Progenitor cell of endocrine pancreas (in vitro differentiated cells): ENCODE data around the gene AKR1C2. TPM values are rescaled to one million over a fixed set of nuclear protein-coding genes. Genes with fewer than 3 reads are reported as not detected.
A peak's percentile ranks its signal among the peaks of the same experiment; 100 is the strongest.
"Not testable (repeated sequence)": the region's sequence is repeated elsewhere in the genome, so short reads cannot be mapped to it uniquely, and the experiment has no call there.

ENCODE experiments used
- DNase-seq: peaks from one replicate; pipeline ENCODE4 v3.0.0; 2021; ENCODE audit warnings: low spot score; ENCODE audit not compliant: unreplicated experiment
- H3K27ac Mint-ChIP-seq: 2 replicates; pipeline ENCODE4 v1.8.0; 2021; ENCODE audit warnings: mild to moderate bottlenecking, moderate library complexity, mixed read lengths
- H3K27me3 Mint-ChIP-seq: 2 replicates; pipeline ENCODE4 v1.8.0; 2021; ENCODE audit warnings: mixed read lengths
- H3K36me3 Mint-ChIP-seq: 2 replicates; pipeline ENCODE4 v1.8.0; 2022; ENCODE audit warnings: mixed read lengths; ENCODE audit not compliant: insufficient read depth
- H3K4me1 Mint-ChIP-seq: 2 replicates; pipeline ENCODE4 v1.8.0; 2021; ENCODE audit warnings: low read depth, mixed read lengths
- H3K4me3 Mint-ChIP-seq: 2 replicates; pipeline ENCODE4 v1.8.0; 2021; ENCODE audit warnings: low read depth, mild to moderate bottlenecking, moderate library complexity, mixed read lengths
- H3K9me3 Mint-ChIP-seq: 2 replicates; pipeline ENCODE4 v1.8.0; 2021; ENCODE audit warnings: low read depth, mixed read lengths
- total RNA-seq: library from RNA; stranded (reverse); gene quantifications from 2 replicates; pipeline ENCODE4 v1.2.1, GENCODE V29; 2021
- TF ChIP-seq, protein P1 (sequence below): fragments of 200-600 bp; sonication (generic); IDR thresholded peaks from one replicate; pipeline ENCODE4 v1.5.0; 2021; ENCODE audit warnings: antibody characterized with exemption, mild to moderate bottlenecking; ENCODE audit not compliant: unreplicated experiment

The AKR1C2 gene
- total RNA-seq, 1 donor from 2014 or later, result 7.2 TPM

DNA sequence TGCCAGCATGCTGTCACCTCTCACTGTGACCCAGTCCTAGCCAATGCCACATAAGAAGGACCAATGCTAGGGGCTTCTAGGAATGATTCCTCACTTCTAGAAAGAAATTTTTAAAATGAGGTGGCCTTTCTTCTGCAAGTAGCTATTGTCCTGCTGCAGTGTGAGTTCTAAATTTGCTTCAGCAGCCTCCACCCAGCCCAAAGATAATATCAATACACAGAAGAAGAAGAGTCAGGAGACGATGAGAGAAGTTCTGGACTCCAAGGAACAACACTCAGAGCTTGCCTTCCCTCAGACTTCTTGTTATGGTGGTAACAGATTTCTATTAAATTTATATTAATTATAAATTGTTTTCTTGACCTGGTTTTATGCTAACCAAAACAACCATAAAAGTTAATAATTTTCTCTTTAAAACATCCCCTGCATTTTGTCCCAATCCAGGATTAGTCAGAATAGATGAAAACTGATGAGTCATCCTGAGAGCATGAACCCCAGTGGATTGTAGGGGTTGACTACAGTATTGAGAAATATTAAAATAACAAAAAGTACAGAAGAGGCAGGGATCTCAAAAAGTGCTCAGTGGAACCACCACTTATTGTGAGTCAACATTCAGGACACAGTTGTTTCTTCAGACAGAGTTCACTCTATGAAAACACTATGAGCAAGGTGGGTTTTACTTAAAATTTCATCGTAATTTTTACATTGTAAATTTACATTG, 29.6 kb upstream of the AKR1C2 start:
- Mint-ChIP-seq H3K4me3 (no peak overlapping the region), H3K9me3 (peaks cover 30% of the 10 kb centered on the region), H3K36me3 (peaks cover 4% of the 10 kb centered on the region), H3K4me1 (peaks cover 16% of the 10 kb centered on the region), H3K27me3 (no peaks in the 10 kb centered on the region), H3K27ac (no peak overlapping the region)
- no peak for DNase-seq
- TF ChIP-seq, protein P1, sequence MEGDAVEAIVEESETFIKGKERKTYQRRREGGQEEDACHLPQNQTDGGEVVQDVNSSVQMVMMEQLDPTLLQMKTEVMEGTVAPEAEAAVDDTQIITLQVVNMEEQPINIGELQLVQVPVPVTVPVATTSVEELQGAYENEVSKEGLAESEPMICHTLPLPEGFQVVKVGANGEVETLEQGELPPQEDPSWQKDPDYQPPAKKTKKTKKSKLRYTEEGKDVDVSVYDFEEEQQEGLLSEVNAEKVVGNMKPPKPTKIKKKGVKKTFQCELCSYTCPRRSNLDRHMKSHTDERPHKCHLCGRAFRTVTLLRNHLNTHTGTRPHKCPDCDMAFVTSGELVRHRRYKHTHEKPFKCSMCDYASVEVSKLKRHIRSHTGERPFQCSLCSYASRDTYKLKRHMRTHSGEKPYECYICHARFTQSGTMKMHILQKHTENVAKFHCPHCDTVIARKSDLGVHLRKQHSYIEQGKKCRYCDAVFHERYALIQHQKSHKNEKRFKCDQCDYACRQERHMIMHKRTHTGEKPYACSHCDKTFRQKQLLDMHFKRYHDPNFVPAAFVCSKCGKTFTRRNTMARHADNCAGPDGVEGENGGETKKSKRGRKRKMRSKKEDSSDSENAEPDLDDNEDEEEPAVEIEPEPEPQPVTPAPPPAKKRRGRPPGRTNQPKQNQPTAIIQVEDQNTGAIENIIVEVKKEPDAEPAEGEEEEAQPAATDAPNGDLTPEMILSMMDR, result no peak

DNA sequence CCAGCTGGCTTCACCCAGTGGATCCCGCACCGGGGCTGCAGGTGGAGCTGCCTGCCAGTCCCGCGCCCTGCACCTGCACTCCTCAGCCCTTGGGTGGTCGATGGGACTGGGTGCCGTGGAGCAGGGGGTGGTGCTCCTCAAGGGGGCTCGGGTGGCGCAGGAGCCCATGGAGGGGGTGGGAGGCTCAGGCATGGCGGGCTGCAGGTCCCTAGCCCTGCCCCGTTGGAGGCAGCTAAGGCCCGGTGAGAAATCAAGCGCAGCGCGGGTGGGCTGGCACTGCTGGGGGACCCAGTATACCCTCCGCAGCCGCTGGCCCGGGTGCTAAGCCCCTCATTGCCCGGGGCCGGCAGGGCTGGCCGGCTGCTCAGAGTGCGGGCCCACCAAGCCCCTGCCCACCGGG, 28.8 kb upstream of the AKR1C2 start:
- H3K27me3 Mint-ChIP-seq, H3K4me3 Mint-ChIP-seq: not testable (repeated sequence)
- peaks cover 31% of the 10 kb centered on the region for H3K9me3 Mint-ChIP-seq

DNA sequence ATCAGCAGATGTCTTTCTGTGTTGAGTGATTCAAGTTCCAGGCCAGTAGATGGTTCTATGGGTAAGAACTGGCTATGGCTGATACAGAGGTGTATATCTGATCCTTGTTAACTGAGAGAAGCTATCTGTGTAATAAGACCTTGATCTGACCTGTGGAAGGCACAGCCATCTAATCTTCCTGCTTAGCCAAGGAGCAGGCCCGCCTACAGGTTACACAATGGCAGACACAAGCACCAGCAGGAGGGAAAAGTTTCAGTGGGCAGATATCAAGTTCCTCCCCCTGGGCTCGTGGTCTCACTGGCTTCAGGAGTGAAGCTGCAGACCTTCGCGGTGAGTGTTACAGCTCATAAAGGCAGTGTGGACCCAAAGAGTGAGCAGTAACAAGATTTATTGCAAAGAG, 27.9 kb upstream of the AKR1C2 start:
- not testable (repeated sequence) for DNase-seq, H3K27me3 Mint-ChIP-seq, H3K36me3 Mint-ChIP-seq, H3K27ac Mint-ChIP-seq, H3K4me3 Mint-ChIP-seq, H3K4me1 Mint-ChIP-seq
- H3K9me3 Mint-ChIP-seq, result peaks cover 36% of the 10 kb centered on the region

More for the DNA sequence above, 28.8 kb upstream of the AKR1C2 start:
- H3K27ac Mint-ChIP-seq, DNase-seq, H3K36me3 Mint-ChIP-seq: not testable (repeated sequence)
- peaks cover 11% of the 10 kb centered on the region for H3K4me1 Mint-ChIP-seq

- no peak for DNase-seq
- Mint-ChIP-seq H3K9me3 (peaks cover 41% of the 10 kb centered on the region), H3K4me3 (no peak overlapping the region), H3K27ac (no peak overlapping the region), H3K4me1 (peaks cover 3% of the 10 kb centered on the region), H3K36me3 (peaks cover 5% of the 10 kb centered on the region), H3K27me3 (no peaks in the 10 kb centered on the region)
- TF ChIP-seq, protein P1, result no peak
These were observed 27.3 kb upstream of the AKR1C2 start for GRCh38 chr10:5030989-5031388.

DNA sequence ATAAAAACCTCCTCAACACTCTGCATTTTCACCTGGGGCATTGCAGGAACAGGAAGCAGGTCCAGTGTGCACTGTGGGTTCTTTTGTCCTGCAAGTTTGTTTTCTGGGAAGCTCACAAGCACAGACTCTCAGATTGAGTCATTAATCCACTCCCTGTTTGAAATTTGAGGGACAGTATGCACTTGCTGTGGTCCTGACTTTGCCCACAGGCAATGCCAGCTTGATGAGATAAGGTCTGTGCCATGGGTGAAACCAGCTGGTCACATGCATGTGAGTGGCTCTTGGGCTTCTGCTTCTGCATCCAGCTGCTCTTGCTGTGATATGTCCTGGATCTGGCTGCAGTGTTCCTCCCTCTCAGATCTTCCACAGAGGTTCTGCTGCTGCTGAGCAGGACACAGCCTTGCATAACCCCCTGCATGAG, 21.8 kb upstream of the AKR1C2 start:
- H3K36me3 Mint-ChIP-seq, H3K4me1 Mint-ChIP-seq, DNase-seq, H3K4me3 Mint-ChIP-seq, H3K27me3 Mint-ChIP-seq, H3K27ac Mint-ChIP-seq: not testable (repeated sequence)
- peaks cover 27% of the 10 kb centered on the region for H3K9me3 Mint-ChIP-seq

DNA sequence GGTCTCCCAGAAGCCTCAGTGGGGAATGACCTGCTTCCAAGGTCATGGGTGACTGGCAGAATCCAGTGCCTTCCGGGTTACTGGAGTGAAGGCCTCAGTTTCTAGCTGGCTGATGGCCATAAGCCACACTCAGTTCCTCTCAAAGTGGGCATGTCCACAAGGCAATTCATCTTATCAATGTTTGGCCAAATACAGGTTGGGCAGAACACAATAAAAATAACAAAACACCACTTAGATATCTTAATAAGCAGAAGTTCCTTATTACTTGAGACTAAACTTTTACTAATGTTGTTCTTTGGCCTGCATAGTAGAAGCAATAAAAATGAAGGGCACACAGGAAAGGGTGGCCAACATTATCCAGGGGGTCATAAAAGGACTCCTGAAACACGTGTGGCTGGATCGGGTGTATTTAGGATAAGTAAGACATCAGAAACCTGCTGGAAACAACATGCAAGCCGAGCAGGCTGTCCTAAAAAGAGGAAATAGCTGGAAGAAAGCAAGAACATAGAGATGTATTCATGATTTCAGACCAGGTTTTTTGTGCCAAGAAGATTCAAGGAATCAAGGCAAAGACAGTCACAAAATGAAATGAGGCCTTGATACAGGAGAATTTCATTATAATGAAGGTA, 19.6 kb upstream of the AKR1C2 start:
- no peak overlapping the region for H3K4me3 Mint-ChIP-seq
- H3K27me3 Mint-ChIP-seq, result no peaks in the 10 kb centered on the region
- no peak for DNase-seq
- peaks cover 1% of the 10 kb centered on the region for H3K36me3 Mint-ChIP-seq
- peaks cover 7% of the 10 kb centered on the region for H3K4me1 Mint-ChIP-seq
- peaks cover 12% of the 10 kb centered on the region for H3K9me3 Mint-ChIP-seq
- H3K27ac Mint-ChIP-seq, result peak overlapping the region; percentile 65
- TF ChIP-seq, protein P1, result no peak

DNA sequence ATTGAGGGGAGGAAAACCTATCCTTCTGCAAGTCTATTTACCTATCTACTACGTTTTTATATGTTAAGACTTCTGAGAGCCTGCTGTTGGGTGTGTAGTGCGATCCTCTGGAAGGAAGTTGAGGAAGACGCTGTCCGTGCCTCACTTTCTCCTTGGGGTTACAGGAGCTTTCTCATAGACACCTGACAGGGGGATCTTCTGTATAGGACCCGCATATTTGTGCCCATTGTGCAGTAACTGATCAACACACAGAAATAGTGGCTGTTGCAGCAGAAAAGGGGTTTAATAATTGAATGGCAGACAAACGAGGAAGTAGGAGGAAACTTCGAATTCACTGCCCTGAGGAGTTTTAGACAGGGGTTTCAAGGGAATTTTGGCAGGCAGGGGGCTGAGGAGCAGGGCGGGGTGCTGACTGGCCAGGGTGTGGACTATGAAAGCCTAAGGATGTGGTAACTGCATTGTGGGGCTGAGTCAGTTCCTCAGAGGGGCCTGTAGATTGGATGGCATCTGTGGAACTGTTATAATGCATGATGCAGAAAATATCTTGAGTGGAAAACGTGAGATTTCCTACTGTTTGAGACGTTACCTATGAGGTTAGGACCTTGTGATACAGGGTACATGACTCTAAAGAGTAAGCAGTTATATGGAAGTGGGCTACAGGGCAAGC, 18.1 kb upstream of the AKR1C2 start:
- H3K9me3 Mint-ChIP-seq, H3K4me3 Mint-ChIP-seq, H3K36me3 Mint-ChIP-seq, H3K4me1 Mint-ChIP-seq, H3K27me3 Mint-ChIP-seq, H3K27ac Mint-ChIP-seq, DNase-seq: not testable (repeated sequence)

GRCh38 chr10:5019770-5020612, 16.3 kb upstream of the AKR1C2 start:
- not testable (repeated sequence) for H3K27me3 Mint-ChIP-seq, DNase-seq, H3K36me3 Mint-ChIP-seq, H3K4me3 Mint-ChIP-seq, H3K4me1 Mint-ChIP-seq, H3K9me3 Mint-ChIP-seq
- H3K27ac Mint-ChIP-seq, result peak overlapping the region; percentile 94

DNA sequence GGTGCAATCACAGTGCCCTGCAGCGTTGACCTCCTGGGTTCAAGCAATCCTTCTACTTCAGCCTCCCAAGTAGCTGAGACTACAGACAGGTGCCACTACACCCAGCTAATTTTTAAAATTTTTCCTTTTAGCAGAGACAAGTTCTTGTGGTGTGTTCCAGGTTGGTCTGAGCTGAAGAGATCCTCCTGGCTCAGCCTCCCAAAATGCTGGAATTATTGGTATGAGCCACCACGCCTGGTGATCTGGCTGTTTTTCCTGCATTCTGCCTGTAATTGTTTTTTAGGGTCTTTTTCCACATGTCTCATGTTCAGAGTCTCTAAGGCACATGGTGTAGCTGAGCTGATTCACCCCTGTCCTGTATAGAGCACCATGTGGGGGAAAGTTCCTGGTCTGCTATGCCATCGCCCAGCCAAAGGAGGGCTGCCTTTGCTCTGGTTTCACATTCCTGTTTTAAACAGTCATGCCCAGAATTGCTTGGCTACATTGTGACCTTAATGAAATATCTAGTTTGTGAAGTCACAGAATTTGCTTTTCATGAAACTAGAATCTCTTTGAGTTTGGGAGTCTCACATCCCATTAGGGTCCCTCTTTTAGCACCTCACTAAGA, 15.1 kb upstream of the AKR1C2 start:
- not testable (repeated sequence) for H3K4me1 Mint-ChIP-seq, H3K27me3 Mint-ChIP-seq, H3K9me3 Mint-ChIP-seq, H3K4me3 Mint-ChIP-seq, H3K27ac Mint-ChIP-seq, DNase-seq, H3K36me3 Mint-ChIP-seq
